SU-DHL-6 (cell line): Measurements from ENCODE around the gene GNAQ.

Experiments
- H2AFZ ChIP-seq: fragments of 200-600 bp; sonication (generic); 2 replicates; pipeline ENCODE4 v1.6.1; 2014; ENCODE audit warnings: low read depth, mild to moderate bottlenecking, moderate library complexity, mixed read lengths, antibody characterized with exemption, low read length; ENCODE audit not compliant: severe bottlenecking
- H3F3A ChIP-seq: fragments of 200-600 bp; shearing (Covaris generic); 2 replicates; pipeline ENCODE4 v1.6.0; 2016; ENCODE audit warnings: antibody characterized with exemption, mild to moderate bottlenecking; ENCODE audit not compliant: insufficient read depth
- H3K27ac ChIP-seq: fragments of 200-600 bp; sonication (generic); 2 replicates; pipeline ENCODE4 v1.5.1; 2016; ENCODE audit warnings: low read depth, mild to moderate bottlenecking, low read length, moderate library complexity, mixed read lengths
- H3K27me3 ChIP-seq: fragments of 200-600 bp; sonication (generic), shearing (Covaris generic); 2 replicates; pipeline ENCODE4 v1.6.0; 2014; ENCODE audit warnings: mild to moderate bottlenecking, low read length
- H3K36me3 ChIP-seq: fragments of 200-600 bp; sonication (generic); 2 replicates; pipeline ENCODE4 v1.6.1; 2014; ENCODE audit warnings: mild to moderate bottlenecking, low read length, mixed read lengths
- H3K4me2 ChIP-seq: fragments of 300-600, 200-600 bp; shearing (Covaris generic), sonication (generic); 2 replicates; pipeline ENCODE4 v1.6.0; 2014; ENCODE audit warnings: low read length, low read depth, mild to moderate bottlenecking; ENCODE audit not compliant: poor library complexity, severe bottlenecking
- H3K4me3 ChIP-seq: fragments of 200-600 bp; sonication (generic); 2 replicates; pipeline ENCODE4 v1.5.1; 2014; ENCODE audit warnings: antibody characterized with exemption, low read length, mild to moderate bottlenecking, mixed read lengths; ENCODE audit not compliant: insufficient read depth, poor library complexity, severe bottlenecking
- H3K79me2 ChIP-seq: fragments of 200-600 bp; sonication (generic); 2 replicates; pipeline ENCODE4 v1.6.1; 2014; ENCODE audit warnings: mild to moderate bottlenecking, low read length, moderate library complexity; ENCODE audit not compliant: insufficient read depth
- H3K9ac ChIP-seq: fragments of 200-600 bp; sonication (generic); 2 replicates; pipeline ENCODE4 v1.7.0; 2014; ENCODE audit warnings: mild to moderate bottlenecking, low read length
- H3K9me2 ChIP-seq: fragments of 200-600 bp; sonication (generic); replicated peaks from 2 replicates; pipeline ENCODE4 v1.6.1; 2014; ENCODE audit warnings: low read length; ENCODE audit not compliant: insufficient read depth
- H3K9me3 ChIP-seq: fragments of 200-600 bp; sonication (generic); 2 replicates; pipeline ENCODE4 v1.6.1; 2014; ENCODE audit warnings: low read length, mixed read lengths; ENCODE audit not compliant: insufficient read depth
- H4K20me1 ChIP-seq: fragments of 200-600 bp; sonication (generic); 2 replicates; pipeline ENCODE4 v1.6.1; 2014; ENCODE audit warnings: low read depth, mild to moderate bottlenecking, antibody characterized with exemption, low read length, moderate library complexity, mixed read lengths
- EZH2phosphoT487 ChIP-seq: fragments of 200-600 bp; sonication (generic), shearing (Covaris generic); conservative IDR thresholded peaks from 2 replicates; pipeline ENCODE4 v1.6.1; 2018; ENCODE audit warnings: mild to moderate bottlenecking, antibody characterized with exemption, low read length, moderate library complexity, mixed read lengths
- TF ChIP-seq, protein P1 (sequence below): fragments of 200-600 bp; sonication (generic); IDR thresholded peaks from one replicate; pipeline ENCODE4 v1.5.1; 2017; ENCODE audit warnings: antibody characterized with exemption, mild to moderate bottlenecking, low read length, moderate library complexity; ENCODE audit not compliant: insufficient read depth, poor library complexity, severe bottlenecking

GNAQ gene

DNA sequence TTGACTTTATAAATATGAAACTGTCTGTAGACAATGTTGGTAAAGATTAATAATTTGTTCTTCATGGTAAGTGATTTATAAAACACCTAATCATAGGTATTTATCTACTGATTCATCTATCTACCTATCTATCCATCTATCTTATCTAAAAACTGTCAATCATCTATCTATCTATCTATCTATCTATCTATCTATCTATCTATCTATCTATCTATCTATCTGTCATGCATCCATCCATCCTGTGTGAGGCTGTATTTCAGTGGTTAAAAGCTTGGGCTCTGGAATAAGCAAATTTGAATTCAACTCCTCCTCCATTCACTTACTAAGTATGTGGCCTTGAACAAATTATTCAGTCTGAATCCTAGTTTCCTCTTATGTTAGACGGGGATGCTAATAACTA is 221.6 kb downstream of the GNAQ start:
- no peak overlapping the region for H3K27ac ChIP-seq
- no peak for TF ChIP-seq EZH2phosphoT487
- TF ChIP-seq, protein P1, sequence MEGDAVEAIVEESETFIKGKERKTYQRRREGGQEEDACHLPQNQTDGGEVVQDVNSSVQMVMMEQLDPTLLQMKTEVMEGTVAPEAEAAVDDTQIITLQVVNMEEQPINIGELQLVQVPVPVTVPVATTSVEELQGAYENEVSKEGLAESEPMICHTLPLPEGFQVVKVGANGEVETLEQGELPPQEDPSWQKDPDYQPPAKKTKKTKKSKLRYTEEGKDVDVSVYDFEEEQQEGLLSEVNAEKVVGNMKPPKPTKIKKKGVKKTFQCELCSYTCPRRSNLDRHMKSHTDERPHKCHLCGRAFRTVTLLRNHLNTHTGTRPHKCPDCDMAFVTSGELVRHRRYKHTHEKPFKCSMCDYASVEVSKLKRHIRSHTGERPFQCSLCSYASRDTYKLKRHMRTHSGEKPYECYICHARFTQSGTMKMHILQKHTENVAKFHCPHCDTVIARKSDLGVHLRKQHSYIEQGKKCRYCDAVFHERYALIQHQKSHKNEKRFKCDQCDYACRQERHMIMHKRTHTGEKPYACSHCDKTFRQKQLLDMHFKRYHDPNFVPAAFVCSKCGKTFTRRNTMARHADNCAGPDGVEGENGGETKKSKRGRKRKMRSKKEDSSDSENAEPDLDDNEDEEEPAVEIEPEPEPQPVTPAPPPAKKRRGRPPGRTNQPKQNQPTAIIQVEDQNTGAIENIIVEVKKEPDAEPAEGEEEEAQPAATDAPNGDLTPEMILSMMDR: no peak
- no peak overlapping the region for H2AFZ ChIP-seq
- H4K20me1 ChIP-seq: no peaks in the 10 kb centered on the region
- no peak overlapping the region for H3K4me2 ChIP-seq
- H3F3A ChIP-seq: no peaks in the 10 kb centered on the region
- H3K4me3 ChIP-seq: no peak overlapping the region
- no peaks in the 10 kb centered on the region for H3K27me3 ChIP-seq
- H3K79me2 ChIP-seq: no peaks in the 10 kb centered on the region
- H3K9me3 ChIP-seq: no peaks in the 10 kb centered on the region
- H3K36me3 ChIP-seq: no peaks in the 10 kb centered on the region
- H3K9ac ChIP-seq: no peak overlapping the region
- H3K9me2 ChIP-seq: no peaks in the 10 kb centered on the region

DNA sequence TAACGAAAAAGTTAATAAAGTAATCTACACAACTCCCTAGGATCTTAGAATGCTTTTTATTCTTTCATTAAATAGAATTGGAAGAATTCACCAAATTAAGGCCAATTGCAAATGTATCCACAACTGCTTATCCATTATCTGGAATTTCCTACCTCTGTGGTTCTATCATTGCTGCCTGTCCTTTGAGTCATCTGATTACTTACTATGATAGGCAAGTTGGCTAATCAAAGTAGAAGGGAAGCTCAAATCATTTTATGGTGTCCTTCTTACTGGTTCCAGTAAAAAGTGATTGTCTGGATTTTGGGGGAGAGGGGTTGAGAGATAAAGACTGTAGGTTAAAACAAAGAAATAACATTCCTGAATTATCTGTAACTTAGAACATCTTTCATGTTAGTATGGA is 222.1 kb downstream of the GNAQ start:
- no peaks in the 10 kb centered on the region for H3K27me3 ChIP-seq
- TF ChIP-seq, protein P1: no peak
- TF ChIP-seq EZH2phosphoT487: no peak
- no peak overlapping the region for H2AFZ ChIP-seq
- H3F3A ChIP-seq: no peaks in the 10 kb centered on the region
- no peaks in the 10 kb centered on the region for H3K9me3 ChIP-seq
- no peak overlapping the region for H3K9ac ChIP-seq
- H3K4me2 ChIP-seq: no peak overlapping the region
- no peak overlapping the region for H3K4me3 ChIP-seq
- no peaks in the 10 kb centered on the region for H3K79me2 ChIP-seq
- H3K36me3 ChIP-seq: no peaks in the 10 kb centered on the region
- H3K9me2 ChIP-seq: no peaks in the 10 kb centered on the region
- H3K27ac ChIP-seq: no peak overlapping the region
- no peaks in the 10 kb centered on the region for H4K20me1 ChIP-seq

DNA sequence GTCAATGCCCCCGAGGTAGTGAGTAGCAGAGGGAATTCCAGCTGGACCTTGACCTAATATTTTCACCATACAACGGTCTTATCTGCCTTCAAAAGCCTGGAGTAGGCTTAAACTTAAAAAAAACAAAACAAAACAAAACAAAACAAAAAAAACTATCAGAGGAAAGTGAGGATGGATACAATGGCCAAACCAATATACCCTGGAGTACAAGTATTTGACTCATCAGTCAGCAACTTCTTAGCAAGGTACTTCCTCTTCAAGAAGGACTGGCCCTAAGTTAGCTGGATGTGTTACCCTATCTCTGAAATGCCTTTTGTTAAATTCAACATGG is 222.9 kb downstream of the GNAQ start:
- no peaks in the 10 kb centered on the region for H3K27me3 ChIP-seq
- no peaks in the 10 kb centered on the region for H3K36me3 ChIP-seq
- no peak overlapping the region for H3K4me2 ChIP-seq
- H2AFZ ChIP-seq: no peak overlapping the region
- H3K4me3 ChIP-seq: no peak overlapping the region
- no peaks in the 10 kb centered on the region for H3K9me2 ChIP-seq
- H3F3A ChIP-seq: no peaks in the 10 kb centered on the region
- no peak overlapping the region for H3K9ac ChIP-seq
- no peaks in the 10 kb centered on the region for H3K9me3 ChIP-seq
- no peaks in the 10 kb centered on the region for H3K79me2 ChIP-seq
- no peak overlapping the region for H3K27ac ChIP-seq
- no peaks in the 10 kb centered on the region for H4K20me1 ChIP-seq
- no peak for TF ChIP-seq EZH2phosphoT487
- TF ChIP-seq, protein P1: no peak
